ENCODE results near the gene FEM1A. TPM values are rescaled to one million over a fixed set of nuclear protein-coding genes. Genes with fewer than 3 reads are reported as not detected.

FEM1A gene
- total and polyA plus RNA-seq, 2 of the 13 experiments (the other 11 are each of a cell fraction or from before 2014, with no cell fraction given), result 3.2 to 10.8 TPM

GRCh38 chr19:4768934-4769777 lies 22.4 kb upstream of the FEM1A start (continued):
- TF ChIP-seq ZBTB49 (CRISPR knock-in tag; IDR thresholded peaks at IDR 0.05; ENCODE audit: borderline replicate concordance), result peak; percentile 100
- peak; percentile 100 for TF ChIP-seq ZNF414 (CRISPR knock-in tag; IDR thresholded peaks at IDR 0.05)
- TF ChIP-seq NCOA5 (CRISPR knock-in tag; IDR thresholded peaks at IDR 0.05), result peak; percentile 99
- peak; percentile 100 for TF ChIP-seq KAT7 (CRISPR knock-in tag; IDR thresholded peaks at IDR 0.05; ENCODE audit: borderline replicate concordance)
- TF ChIP-seq AGO2 (optimal IDR thresholded peaks at IDR 0.05; ENCODE audit: low read depth, low read length), result no peak
- TF ChIP-seq ARNTL (CRISPR knock-in tag; IDR thresholded peaks at IDR 0.05), result peak; percentile 99
- TF ChIP-seq RFX5 (IDR thresholded peaks at IDR 0.05; ENCODE audit: low read depth, low read length), result 0 out of 2 replicates have a peak, but pooled peaks have one; percentile 32
- peak; percentile 100 for TF ChIP-seq ZFP36L2 (CRISPR knock-in tag; IDR thresholded peaks at IDR 0.05)
- peak; percentile 99 for TF ChIP-seq MBNL3 (CRISPR knock-in tag; conservative IDR thresholded peaks at IDR 0.05)
- TF ChIP-seq TP53 (CRISPR knock-in tag; conservative IDR thresholded peaks at IDR 0.05), result peak; percentile 99
- TF ChIP-seq ZNF17 (CRISPR knock-in tag; IDR thresholded peaks at IDR 0.05), result peak; percentile 100
- no peak for TF ChIP-seq TBP (CRISPR knock-in tag; IDR thresholded peaks at IDR 0.05)
- peak; percentile 100 for TF ChIP-seq SALL1 (CRISPR knock-in tag; IDR thresholded peaks at IDR 0.05)
- peak; percentile 100 for TF ChIP-seq LRRFIP1 (CRISPR knock-in tag; conservative IDR thresholded peaks at IDR 0.05)
- no peak for TF ChIP-seq LCORL (IDR thresholded peaks at IDR 0.05)
- TF ChIP-seq LCORL (CRISPR knock-in tag; IDR thresholded peaks at IDR 0.05), result peak; percentile 98
- no peak for TF ChIP-seq ATM (IDR thresholded peaks at IDR 0.05; ENCODE audit: borderline replicate concordance)
- TF ChIP-seq ZNF331 (CRISPR knock-in tag; IDR thresholded peaks at IDR 0.05), result peak; percentile 100
- peak; percentile 100 for TF ChIP-seq ZNF501 (CRISPR knock-in tag; IDR thresholded peaks at IDR 0.05)
- TF ChIP-seq PAX8 (CRISPR knock-in tag; IDR thresholded peaks at IDR 0.05; ENCODE audit: borderline replicate concordance), result peak; percentile 100
- TF ChIP-seq NFE2 (CRISPR knock-in tag; IDR thresholded peaks at IDR 0.05), result peak; percentile 98
- TF ChIP-seq ZNF773 (CRISPR knock-in tag; IDR thresholded peaks at IDR 0.05; ENCODE audit: borderline replicate concordance), result peak; percentile 100
- TF ChIP-seq ZNF616 (CRISPR knock-in tag; IDR thresholded peaks at IDR 0.05; ENCODE audit: low read depth), result peak; percentile 99
